ENCODE results near the gene ITM2B.

GRCh38 chr13:48318377-48318811, 85.4 kb downstream of the ITM2B start:
- no peak for TF ChIP-seq POLR2A (IDR thresholded peaks at IDR 0.05)
- TF ChIP-seq, protein P1, sequence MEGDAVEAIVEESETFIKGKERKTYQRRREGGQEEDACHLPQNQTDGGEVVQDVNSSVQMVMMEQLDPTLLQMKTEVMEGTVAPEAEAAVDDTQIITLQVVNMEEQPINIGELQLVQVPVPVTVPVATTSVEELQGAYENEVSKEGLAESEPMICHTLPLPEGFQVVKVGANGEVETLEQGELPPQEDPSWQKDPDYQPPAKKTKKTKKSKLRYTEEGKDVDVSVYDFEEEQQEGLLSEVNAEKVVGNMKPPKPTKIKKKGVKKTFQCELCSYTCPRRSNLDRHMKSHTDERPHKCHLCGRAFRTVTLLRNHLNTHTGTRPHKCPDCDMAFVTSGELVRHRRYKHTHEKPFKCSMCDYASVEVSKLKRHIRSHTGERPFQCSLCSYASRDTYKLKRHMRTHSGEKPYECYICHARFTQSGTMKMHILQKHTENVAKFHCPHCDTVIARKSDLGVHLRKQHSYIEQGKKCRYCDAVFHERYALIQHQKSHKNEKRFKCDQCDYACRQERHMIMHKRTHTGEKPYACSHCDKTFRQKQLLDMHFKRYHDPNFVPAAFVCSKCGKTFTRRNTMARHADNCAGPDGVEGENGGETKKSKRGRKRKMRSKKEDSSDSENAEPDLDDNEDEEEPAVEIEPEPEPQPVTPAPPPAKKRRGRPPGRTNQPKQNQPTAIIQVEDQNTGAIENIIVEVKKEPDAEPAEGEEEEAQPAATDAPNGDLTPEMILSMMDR (IDR thresholded peaks at IDR 0.05): no peak

Measured in adrenal gland (tissue), 5 donors.